Caco-2 (cell line): ENCODE measurements around the gene FAM81A. TPM values are rescaled to one million over a fixed set of nuclear protein-coding genes. Genes with fewer than 3 reads are reported as not detected.

Experiments used
- BruUV-seq: library from RNA; stranded (reverse); fragments of 400-500 nt; replicated peaks from 2 replicates; lab custom pipeline; 2021; lab: Mats Ljungman, UMichigan
- CTCF ChIA-PET: fragments of 300-600 bp; sonication (Branson Sonifier 250); formaldehyde crosslinking; loops from one replicate; lab custom pipeline; 2022; ENCODE audit warnings: antibody characterized with exemption; lab: Charles Lee
- POLR2A ChIA-PET: fragments of 300-600 bp; sonication (Branson Sonifier 250); formaldehyde crosslinking; loops from one replicate; lab custom pipeline; 2022; ENCODE audit warnings: antibody characterized with exemption; lab: Charles Lee
- DNase-seq, 2 experiments: peaks; one replicate each; pipeline versions ENCODE4 v3.0.0 to v3.0.0-alpha.2; 2020 to 2022
- H3K27me3 ChIP-seq: replicated peaks from 2 replicates; pipeline ENCODE4 v1.6.0; 2011; ENCODE audit warnings: low read length; ENCODE audit not compliant: control insufficient read depth, insufficient read depth
- H3K36me3 ChIP-seq: 2 replicates; pipeline ENCODE4 v1.5.1; 2011; ENCODE audit warnings: low read length; ENCODE audit not compliant: control insufficient read depth, insufficient read depth
- H3K4me1 ChIP-seq: fragments of 250-450 bp; sonication (Bioruptor Pico); 2 replicates; pipeline ENCODE4 v1.5.1; 2020; ENCODE audit warnings: mild to moderate bottlenecking
- H3K4me3 ChIP-seq: 2 replicates; pipeline ENCODE4 v1.5.1; 2011; ENCODE audit warnings: low read depth, mild to moderate bottlenecking, control low read depth, low read length
- H3K9me3 ChIP-seq: fragments of 250-450 bp; sonication (Bioruptor Pico); 2 replicates; pipeline ENCODE4 v1.5.1; 2020; ENCODE audit warnings: mild to moderate bottlenecking, moderate library complexity
- H3K27ac Mint-ChIP-seq: one replicate; pipeline ENCODE4 v1.8.0; 2022; ENCODE audit warnings: mixed read lengths; ENCODE audit not compliant: unreplicated experiment
- H3K27me3 Mint-ChIP-seq: one replicate; pipeline ENCODE4 v1.8.0; 2022; ENCODE audit warnings: mixed read lengths; ENCODE audit not compliant: insufficient read depth, unreplicated experiment
- H3K36me3 Mint-ChIP-seq: one replicate; pipeline ENCODE4 v1.8.0; 2022; ENCODE audit warnings: mild to moderate bottlenecking, mixed read lengths; ENCODE audit not compliant: insufficient read depth, unreplicated experiment
- H3K4me1 Mint-ChIP-seq: one replicate; pipeline ENCODE4 v1.8.0; 2022; ENCODE audit warnings: low read depth, mixed read lengths; ENCODE audit not compliant: unreplicated experiment
- H3K4me3 Mint-ChIP-seq: one replicate; pipeline ENCODE4 v1.8.0; 2022; ENCODE audit warnings: mild to moderate bottlenecking, moderate library complexity, mixed read lengths; ENCODE audit not compliant: unreplicated experiment
- H3K9me3 Mint-ChIP-seq: one replicate; pipeline ENCODE4 v1.8.0; 2022; ENCODE audit warnings: mixed read lengths; ENCODE audit not compliant: unreplicated experiment
- intact Hi-C: fragments of 100-400 bp; cut with micrococcal nuclease; formaldehyde crosslinking; loops from one replicate; pipeline ENCODE4 v1.10.0; 2022; ENCODE audit not compliant: unreplicated experiment
- total RNA-seq: library from RNA; stranded (reverse); gene quantifications from 2 replicates; pipeline ENCODE4 v1.2.3, GENCODE V29; 2022
- TF ChIP-seq, protein P1 (sequence below), 2 experiments: fragments of 200-600 bp in 1 of 2; IDR thresholded peaks; 1 replicate in 1 of 2; 2 replicates in 1 of 2; pipeline versions ENCODE4 v1.5.1 to v1.8.0; 2011 to 2022; ENCODE audit warnings: antibody characterized with exemption in 1 of 2, control low read depth in 1 of 2, inconsistent platforms in 1 of 2, low read depth in 1 of 2, low read length in 1 of 2, mild to moderate bottlenecking in 1 of 2, moderate library complexity in 1 of 2; ENCODE audit not compliant: insufficient read depth in 1 of 2, severe bottlenecking in 1 of 2, unreplicated experiment in 1 of 2

The FAM81A gene
- total RNA-seq, 1 experiment from 2014 or later: 6.8 TPM

DNA sequence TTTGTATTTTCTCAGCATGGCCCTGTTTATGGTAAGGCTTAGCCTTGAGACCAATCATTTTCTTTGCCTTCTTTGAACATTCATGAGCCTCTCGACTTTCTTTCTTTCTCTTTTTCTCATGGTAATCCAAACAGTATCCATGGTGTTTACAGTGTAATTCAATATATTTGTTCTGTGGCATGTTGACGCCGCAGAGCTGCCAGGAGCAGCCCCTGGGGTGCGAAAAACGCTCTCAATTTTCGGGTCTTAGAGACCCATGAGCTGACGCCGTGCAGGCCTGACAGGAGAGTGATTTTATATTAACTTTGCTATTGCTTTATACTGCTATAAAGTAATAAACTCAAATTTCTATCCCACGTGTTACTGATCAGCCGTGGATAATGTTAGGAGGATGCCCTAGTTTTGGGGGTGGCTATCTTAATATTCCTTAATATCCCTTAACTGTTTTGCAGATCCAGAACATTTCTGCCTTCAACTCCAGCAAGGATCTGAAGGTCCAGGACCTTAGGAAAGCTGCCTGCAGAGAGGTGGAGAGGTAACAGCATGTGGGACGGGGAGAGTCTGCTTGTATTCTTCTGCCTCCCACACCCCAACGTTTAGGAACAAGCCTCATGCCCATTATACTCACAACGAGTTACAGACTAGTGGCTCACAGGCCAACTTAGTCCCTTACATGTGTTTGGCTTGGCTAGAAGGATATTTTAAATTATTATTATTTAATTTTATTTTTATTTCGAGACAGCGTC is 36.0 kb upstream of the FAM81A start:
- no TSS peak for BruUV-seq
- TF ChIP-seq, protein P1, sequence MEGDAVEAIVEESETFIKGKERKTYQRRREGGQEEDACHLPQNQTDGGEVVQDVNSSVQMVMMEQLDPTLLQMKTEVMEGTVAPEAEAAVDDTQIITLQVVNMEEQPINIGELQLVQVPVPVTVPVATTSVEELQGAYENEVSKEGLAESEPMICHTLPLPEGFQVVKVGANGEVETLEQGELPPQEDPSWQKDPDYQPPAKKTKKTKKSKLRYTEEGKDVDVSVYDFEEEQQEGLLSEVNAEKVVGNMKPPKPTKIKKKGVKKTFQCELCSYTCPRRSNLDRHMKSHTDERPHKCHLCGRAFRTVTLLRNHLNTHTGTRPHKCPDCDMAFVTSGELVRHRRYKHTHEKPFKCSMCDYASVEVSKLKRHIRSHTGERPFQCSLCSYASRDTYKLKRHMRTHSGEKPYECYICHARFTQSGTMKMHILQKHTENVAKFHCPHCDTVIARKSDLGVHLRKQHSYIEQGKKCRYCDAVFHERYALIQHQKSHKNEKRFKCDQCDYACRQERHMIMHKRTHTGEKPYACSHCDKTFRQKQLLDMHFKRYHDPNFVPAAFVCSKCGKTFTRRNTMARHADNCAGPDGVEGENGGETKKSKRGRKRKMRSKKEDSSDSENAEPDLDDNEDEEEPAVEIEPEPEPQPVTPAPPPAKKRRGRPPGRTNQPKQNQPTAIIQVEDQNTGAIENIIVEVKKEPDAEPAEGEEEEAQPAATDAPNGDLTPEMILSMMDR (IDR thresholded peaks at IDR 0.05; ENCODE audit: insufficient read depth in 1 of 2, low read depth in 1 of 2, low read length in 1 of 2, severe bottlenecking in 1 of 2, unreplicated experiment in 1 of 2): no peak
- no peak overlapping the region for H3K4me3 ChIP-seq
- ChIA-PET POLR2A (no interaction called here), CTCF (no interaction called here)
- no peaks in the 10 kb centered on the region for H3K9me3 ChIP-seq
- Mint-ChIP-seq H3K4me3 (no peak overlapping the region), H3K36me3 (no peaks in the 10 kb centered on the region), H3K27me3 (no peaks in the 10 kb centered on the region), H3K4me1 (peaks cover 17% of the 10 kb centered on the region), H3K9me3 (no peaks in the 10 kb centered on the region), H3K27ac (no peak overlapping the region)
- H3K36me3 ChIP-seq: no peaks in the 10 kb centered on the region
- H3K4me1 ChIP-seq: no peaks in the 10 kb centered on the region
- intact Hi-C loops: no loop called here
- no peaks in the 10 kb centered on the region for H3K27me3 ChIP-seq
- no peak for DNase-seq

DNA sequence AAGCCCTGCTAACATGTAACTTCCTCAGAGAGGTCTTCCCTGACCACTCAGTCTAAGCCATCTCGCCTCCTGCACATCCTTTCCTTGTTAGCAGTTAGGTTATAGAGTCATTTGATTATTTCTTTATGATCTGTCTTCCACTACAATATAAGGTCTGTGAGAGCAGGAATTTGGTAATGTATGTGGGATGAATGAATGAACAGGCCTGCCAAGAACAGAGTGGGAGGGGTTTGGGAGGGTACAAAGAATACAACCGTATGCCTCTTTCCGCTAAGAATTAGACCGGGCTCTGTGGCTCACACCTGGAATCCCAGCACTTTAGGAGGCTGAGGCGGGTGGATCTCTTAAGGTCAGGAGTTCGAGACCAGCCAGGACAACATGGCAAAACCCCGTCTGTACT is 32.9 kb upstream of the FAM81A start:
- no peaks in the 10 kb centered on the region for H3K27me3 Mint-ChIP-seq
- Histone ChIP-seq H3K4me1 (peaks cover 1% of the 10 kb centered on the region; the same call in 1 of the 2 replicates), H3K9me3 (no peaks in the 10 kb centered on the region), H3K4me3 (no peak overlapping the region), H3K36me3 (no peaks in the 10 kb centered on the region), H3K27me3 (no peaks in the 10 kb centered on the region)
- H3K4me1 Mint-ChIP-seq: peaks cover 17% of the 10 kb centered on the region
- H3K9me3 Mint-ChIP-seq: no peaks in the 10 kb centered on the region
- ChIA-PET CTCF (no interaction called here), POLR2A (no interaction called here)
- H3K36me3 Mint-ChIP-seq: no peaks in the 10 kb centered on the region
- no TSS peak for BruUV-seq
- intact Hi-C loops: no loop called here
- no peak overlapping the region for H3K4me3 Mint-ChIP-seq
- H3K27ac Mint-ChIP-seq: no peak overlapping the region
- DNase-seq: no peak
- TF ChIP-seq, protein P1 (IDR thresholded peaks at IDR 0.05; ENCODE audit: insufficient read depth in 1 of 2, low read depth in 1 of 2, low read length in 1 of 2, severe bottlenecking in 1 of 2, unreplicated experiment in 1 of 2): no peak

DNA sequence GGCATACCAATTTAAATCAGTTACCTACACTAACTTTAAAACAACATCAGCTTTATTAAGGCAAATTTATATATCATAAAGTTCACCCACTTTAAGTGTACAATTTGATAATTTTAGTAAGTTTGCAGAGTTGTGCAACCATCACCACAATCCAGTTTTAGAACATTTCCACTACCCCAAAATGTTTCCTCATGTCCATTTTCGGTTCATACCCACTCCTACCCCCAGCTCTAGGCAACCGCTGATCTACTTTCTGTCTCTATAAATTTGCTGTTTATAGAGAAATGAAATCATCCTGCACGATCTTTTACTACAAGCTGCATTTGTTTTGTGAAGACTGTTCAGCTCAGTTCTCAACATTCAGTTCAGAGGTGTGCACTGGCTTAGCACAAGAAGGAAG is 31.5 kb upstream of the FAM81A start:
- Histone ChIP-seq H3K9me3 (no peaks in the 10 kb centered on the region), H3K27me3 (no peaks in the 10 kb centered on the region), H3K4me1 (peaks cover 9% of the 10 kb centered on the region), H3K4me3 (no peak overlapping the region), H3K36me3 (no peaks in the 10 kb centered on the region)
- H3K36me3 Mint-ChIP-seq: no peaks in the 10 kb centered on the region
- no peak overlapping the region for H3K27ac Mint-ChIP-seq
- ChIA-PET POLR2A (interaction anchor here (0.6 kb wide), 1 partner anchor 25 kb away, joined by 5 read pairs; no protein-coding TSS in a partner anchor), CTCF (no interaction called here)
- peaks cover 7% of the 10 kb centered on the region for H3K4me1 Mint-ChIP-seq
- no peaks in the 10 kb centered on the region for H3K9me3 Mint-ChIP-seq
- DNase-seq: no peak
- no peak overlapping the region for H3K4me3 Mint-ChIP-seq
- TF ChIP-seq, protein P1 (IDR thresholded peaks at IDR 0.05; ENCODE audit: insufficient read depth in 1 of 2, low read depth in 1 of 2, low read length in 1 of 2, severe bottlenecking in 1 of 2, unreplicated experiment in 1 of 2): no peak
- intact Hi-C loops: no loop called here
- H3K27me3 Mint-ChIP-seq: no peaks in the 10 kb centered on the region
- no TSS peak for BruUV-seq
